ENCODE measurements around the gene SHBG. TPM values are rescaled to one million over a fixed set of nuclear protein-coding genes. Genes with fewer than 3 reads are reported as not detected.

SHBG gene
- total RNA-seq, 1 donor from 2014 or later, result not detected

DNA sequence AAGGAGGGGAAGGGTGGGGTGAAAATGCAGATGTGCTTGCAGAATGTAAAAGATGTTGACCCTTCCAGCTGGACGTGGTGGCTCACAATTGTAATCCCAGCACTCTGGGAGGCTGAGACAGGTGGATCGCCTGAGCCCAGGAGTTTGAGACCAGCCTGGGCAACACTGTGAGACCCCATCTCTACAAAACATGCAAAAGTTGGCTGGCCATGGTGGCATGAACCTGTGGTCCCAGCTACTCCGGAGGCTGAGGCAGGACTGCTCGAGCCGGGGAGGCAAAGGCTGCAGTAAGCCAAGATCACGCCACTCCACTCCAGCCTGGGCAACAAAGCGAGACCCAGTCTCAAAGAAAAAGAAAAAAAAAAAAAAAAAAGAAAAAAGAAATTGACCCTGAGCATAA lies 38.5 kb downstream of the SHBG start:
- Histone ChIP-seq H3K4me3 (no peak overlapping the region), H3K27ac (no peak overlapping the region), H3K36me3 (peaks cover 75% of the 10 kb centered on the region), H3K4me1 (no peaks in the 10 kb centered on the region), H3K27me3 (ENCODE audit: low read depth) (no peaks in the 10 kb centered on the region), H3K9me3 (peaks cover 4% of the 10 kb centered on the region)
- intact Hi-C loops (cut with DNase I), result no loop called here
- TF ChIP-seq, protein P1, sequence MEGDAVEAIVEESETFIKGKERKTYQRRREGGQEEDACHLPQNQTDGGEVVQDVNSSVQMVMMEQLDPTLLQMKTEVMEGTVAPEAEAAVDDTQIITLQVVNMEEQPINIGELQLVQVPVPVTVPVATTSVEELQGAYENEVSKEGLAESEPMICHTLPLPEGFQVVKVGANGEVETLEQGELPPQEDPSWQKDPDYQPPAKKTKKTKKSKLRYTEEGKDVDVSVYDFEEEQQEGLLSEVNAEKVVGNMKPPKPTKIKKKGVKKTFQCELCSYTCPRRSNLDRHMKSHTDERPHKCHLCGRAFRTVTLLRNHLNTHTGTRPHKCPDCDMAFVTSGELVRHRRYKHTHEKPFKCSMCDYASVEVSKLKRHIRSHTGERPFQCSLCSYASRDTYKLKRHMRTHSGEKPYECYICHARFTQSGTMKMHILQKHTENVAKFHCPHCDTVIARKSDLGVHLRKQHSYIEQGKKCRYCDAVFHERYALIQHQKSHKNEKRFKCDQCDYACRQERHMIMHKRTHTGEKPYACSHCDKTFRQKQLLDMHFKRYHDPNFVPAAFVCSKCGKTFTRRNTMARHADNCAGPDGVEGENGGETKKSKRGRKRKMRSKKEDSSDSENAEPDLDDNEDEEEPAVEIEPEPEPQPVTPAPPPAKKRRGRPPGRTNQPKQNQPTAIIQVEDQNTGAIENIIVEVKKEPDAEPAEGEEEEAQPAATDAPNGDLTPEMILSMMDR (IDR thresholded peaks at IDR 0.05), result no peak
- ATAC-seq (no peak), DNase-seq (no peak)

DNA sequence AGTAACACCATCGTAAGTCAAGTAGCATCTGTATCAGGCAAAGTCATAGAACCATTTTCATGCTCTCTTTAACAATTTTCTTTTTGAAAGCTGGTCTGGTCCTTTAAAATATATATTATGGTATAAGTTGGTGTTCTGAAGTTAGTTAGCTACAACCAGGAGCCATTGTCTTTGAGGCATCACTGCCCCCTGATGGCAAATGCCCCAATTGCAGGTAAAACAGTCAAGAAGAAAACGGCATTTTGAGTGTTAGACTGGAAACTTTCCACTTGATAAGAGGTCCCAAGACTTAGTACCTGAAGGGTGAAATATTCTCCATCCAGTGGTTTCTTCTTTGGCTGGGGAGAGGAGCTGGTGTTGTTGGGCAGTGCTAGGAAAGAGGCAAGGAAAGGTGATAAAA lies 43.3 kb downstream of the SHBG start:
- H3K4me1 ChIP-seq, result no peaks in the 10 kb centered on the region
- H3K27ac ChIP-seq, result no peak overlapping the region
- H3K36me3 ChIP-seq, result peaks cover 80% of the 10 kb centered on the region
- no peak overlapping the region for H3K4me3 ChIP-seq
- H3K9me3 ChIP-seq, result peaks cover 6% of the 10 kb centered on the region
- intact Hi-C loops (cut with DNase I), result no loop called here
- no peak for ATAC-seq
- DNase-seq, result no peak
- TF ChIP-seq, protein P1 (IDR thresholded peaks at IDR 0.05), result peak; percentile 36
- H3K27me3 ChIP-seq (ENCODE audit: low read depth), result no peaks in the 10 kb centered on the region

DNA sequence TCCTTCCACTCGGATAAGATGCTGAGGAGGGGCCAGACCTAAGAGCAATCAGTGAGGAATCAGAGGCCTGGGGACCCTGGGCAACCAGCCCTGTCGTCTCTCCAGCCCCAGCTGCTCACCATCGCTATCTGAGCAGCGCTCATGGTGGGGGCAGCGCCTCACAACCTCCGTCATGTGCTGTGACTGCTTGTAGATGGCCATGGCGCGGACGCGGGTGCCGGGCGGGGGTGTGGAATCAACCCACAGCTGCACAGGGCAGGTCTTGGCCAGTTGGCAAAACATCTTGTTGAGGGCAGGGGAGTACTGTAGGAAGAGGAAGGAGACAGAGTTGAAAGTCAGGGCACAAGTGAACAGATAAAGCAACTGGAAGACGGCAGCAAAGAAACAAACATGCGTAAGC lies 45.0 kb downstream of the SHBG start:
- DNase-seq, result no peak
- intact Hi-C loops (cut with DNase I), result no loop called here
- Histone ChIP-seq H3K36me3 (peaks cover 63% of the 10 kb centered on the region), H3K27ac (no peak overlapping the region), H3K4me3 (no peak overlapping the region), H3K9me3 (peaks cover 6% of the 10 kb centered on the region), H3K27me3 (ENCODE audit: low read depth) (no peaks in the 10 kb centered on the region), H3K4me1 (no peaks in the 10 kb centered on the region)
- TF ChIP-seq, protein P1 (IDR thresholded peaks at IDR 0.05), result no peak
- no peak for ATAC-seq

DNA sequence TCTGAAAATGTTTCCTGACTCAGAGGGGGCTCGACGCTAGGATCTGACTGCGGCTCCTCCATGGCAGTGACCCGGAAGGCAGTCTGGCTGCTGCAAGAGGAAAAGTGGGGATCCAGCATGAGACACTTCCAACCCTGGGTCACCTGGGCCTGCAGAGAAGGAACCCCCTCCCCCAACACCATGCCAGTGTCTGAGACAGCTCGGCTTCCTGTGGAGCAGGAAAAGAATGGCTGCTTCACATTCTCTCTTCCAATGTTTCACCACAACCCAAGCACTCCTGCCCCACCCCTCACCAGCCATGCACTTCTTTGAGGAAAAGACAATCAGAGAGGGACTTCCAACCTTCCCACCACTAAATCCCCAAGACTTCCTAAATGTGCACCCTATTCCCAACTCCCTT lies 46.6 kb downstream of the SHBG start:
- no peak overlapping the region for H3K4me3 ChIP-seq
- H3K27me3 ChIP-seq (ENCODE audit: low read depth), result no peaks in the 10 kb centered on the region
- TF ChIP-seq, protein P1 (IDR thresholded peaks at IDR 0.05), result no peak
- intact Hi-C loops (cut with DNase I), result no loop called here
- H3K9me3 ChIP-seq, result peaks cover 6% of the 10 kb centered on the region
- no peak overlapping the region for H3K27ac ChIP-seq
- ATAC-seq (no peak), DNase-seq (no peak)
- no peaks in the 10 kb centered on the region for H3K4me1 ChIP-seq
- H3K36me3 ChIP-seq, result peaks cover 47% of the 10 kb centered on the region

DNA sequence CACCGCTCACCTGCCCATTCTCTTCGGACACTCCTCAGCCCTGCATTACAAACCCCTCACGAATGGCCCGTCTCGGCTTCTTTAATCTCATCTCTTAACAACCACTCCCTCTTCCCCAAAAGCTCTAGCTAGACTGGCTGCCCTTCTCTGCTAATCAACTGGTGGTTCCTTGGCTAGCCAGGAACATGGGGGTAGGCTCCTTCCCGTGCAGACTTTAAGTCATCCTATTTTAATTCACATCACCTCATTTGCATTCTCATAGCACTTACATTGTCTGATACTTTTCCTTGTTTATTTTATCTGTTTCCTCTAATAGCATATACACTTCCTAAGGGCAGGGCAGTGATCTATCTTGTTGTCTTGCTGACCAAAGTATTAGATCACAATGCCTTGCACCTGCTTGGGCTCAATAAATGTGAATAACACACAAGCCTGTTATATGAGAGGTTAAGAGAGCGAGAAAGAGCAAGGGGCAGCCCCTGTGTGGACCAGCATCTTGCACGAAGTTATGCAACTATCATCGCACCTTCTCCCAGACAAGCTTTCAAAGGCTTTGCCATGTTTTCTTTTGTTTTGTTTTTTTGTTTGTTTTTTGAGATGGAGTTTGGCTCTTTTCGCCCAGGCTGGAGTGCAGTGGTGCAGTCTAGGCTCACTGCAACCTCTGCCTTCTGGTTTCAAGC lies 47.6 kb downstream of the SHBG start:
- intact Hi-C loops (cut with DNase I), result no loop called here
- Histone ChIP-seq H3K27me3 (ENCODE audit: low read depth) (no peaks in the 10 kb centered on the region), H3K27ac (no peak overlapping the region), H3K4me1 (no peaks in the 10 kb centered on the region), H3K4me3 (no peak overlapping the region), H3K9me3 (peaks cover 6% of the 10 kb centered on the region), H3K36me3 (peaks cover 37% of the 10 kb centered on the region)
- ATAC-seq (no peak), DNase-seq (no peak)
- TF ChIP-seq, protein P1 (IDR thresholded peaks at IDR 0.05), result no peak

Other genes starting within 250 kb of the SHBG start
- gene TNK1, start 249.0 kb upstream of the SHBG start, total RNA-seq, result 4.1 TPM
- gene PLSCR3, start 235.6 kb upstream of the SHBG start, total RNA-seq, result 27.1 TPM
- gene TMEM256, start 226.0 kb upstream of the SHBG start, total RNA-seq, result 51.2 TPM
- 9.5 TPM for gene NLGN2, start 222.3 kb upstream of the SHBG start, total RNA-seq
- gene SPEM1, start 209.8 kb upstream of the SHBG start, total RNA-seq, result not detected
- gene SPEM2, start 204.5 kb upstream of the SHBG start, total RNA-seq, result not detected
- not detected for gene SPEM3, start 201.3 kb upstream of the SHBG start, total RNA-seq
- 8.1 TPM for gene TMEM102, start 194.7 kb upstream of the SHBG start, total RNA-seq
- 1.2 TPM for gene FGF11, start 190.6 kb upstream of the SHBG start, total RNA-seq
- gene CHRNB1, start 185.1 kb upstream of the SHBG start, total RNA-seq, result 8.4 TPM
- 79.0 TPM for gene ZBTB4, start 150.5 kb upstream of the SHBG start, total RNA-seq
- not detected for gene SLC35G6, start 148.7 kb upstream of the SHBG start, total RNA-seq
- 101 TPM for gene POLR2A, start 145.8 kb upstream of the SHBG start, total RNA-seq
- gene TNFSF12, start 81.1 kb upstream of the SHBG start, total RNA-seq, result 91.3 TPM
- gene TNFSF13, start 71.4 kb upstream of the SHBG start, total RNA-seq, result 161 TPM
- gene SENP3, start 68.2 kb upstream of the SHBG start, total RNA-seq, result 87.0 TPM
- 667 TPM for gene CD68, start 50.5 kb upstream of the SHBG start, total RNA-seq
- gene MPDU1, start 46.3 kb upstream of the SHBG start, total RNA-seq, result 55.3 TPM
- gene SOX15, start 40.0 kb upstream of the SHBG start, total RNA-seq, result 0.47 TPM
- 36.0 TPM for gene FXR2, start 15.2 kb upstream of the SHBG start, total RNA-seq
- 86.3 TPM for gene SAT2, start 2.3 kb upstream of the SHBG start, total RNA-seq
- gene ATP1B2, start 20.8 kb downstream of the SHBG start, total RNA-seq, result 3.1 TPM
- gene TP53, start 57.4 kb downstream of the SHBG start, total RNA-seq, result 34.8 TPM
- gene WRAP53, start 58.3 kb downstream of the SHBG start, total RNA-seq, result 8.3 TPM
- 1.6 TPM for gene EFNB3, start 75.1 kb downstream of the SHBG start, total RNA-seq
- gene DNAH2, start 87.6 kb downstream of the SHBG start, total RNA-seq, result 6.2 TPM
- 46.1 TPM for gene KDM6B, start 204.1 kb downstream of the SHBG start, total RNA-seq
- 12.0 TPM for gene TMEM88, start 224.9 kb downstream of the SHBG start, total RNA-seq
- gene NAA38, start 227.4 kb downstream of the SHBG start, total RNA-seq, result 61.5 TPM
- 12.6 TPM for gene CYB5D1, start 227.9 kb downstream of the SHBG start, total RNA-seq